ENCODE data around the gene SCARF2. TPM values are rescaled to one million over a fixed set of nuclear protein-coding genes. Genes with fewer than 3 reads are reported as not detected.

Gene SCARF2, protein sequence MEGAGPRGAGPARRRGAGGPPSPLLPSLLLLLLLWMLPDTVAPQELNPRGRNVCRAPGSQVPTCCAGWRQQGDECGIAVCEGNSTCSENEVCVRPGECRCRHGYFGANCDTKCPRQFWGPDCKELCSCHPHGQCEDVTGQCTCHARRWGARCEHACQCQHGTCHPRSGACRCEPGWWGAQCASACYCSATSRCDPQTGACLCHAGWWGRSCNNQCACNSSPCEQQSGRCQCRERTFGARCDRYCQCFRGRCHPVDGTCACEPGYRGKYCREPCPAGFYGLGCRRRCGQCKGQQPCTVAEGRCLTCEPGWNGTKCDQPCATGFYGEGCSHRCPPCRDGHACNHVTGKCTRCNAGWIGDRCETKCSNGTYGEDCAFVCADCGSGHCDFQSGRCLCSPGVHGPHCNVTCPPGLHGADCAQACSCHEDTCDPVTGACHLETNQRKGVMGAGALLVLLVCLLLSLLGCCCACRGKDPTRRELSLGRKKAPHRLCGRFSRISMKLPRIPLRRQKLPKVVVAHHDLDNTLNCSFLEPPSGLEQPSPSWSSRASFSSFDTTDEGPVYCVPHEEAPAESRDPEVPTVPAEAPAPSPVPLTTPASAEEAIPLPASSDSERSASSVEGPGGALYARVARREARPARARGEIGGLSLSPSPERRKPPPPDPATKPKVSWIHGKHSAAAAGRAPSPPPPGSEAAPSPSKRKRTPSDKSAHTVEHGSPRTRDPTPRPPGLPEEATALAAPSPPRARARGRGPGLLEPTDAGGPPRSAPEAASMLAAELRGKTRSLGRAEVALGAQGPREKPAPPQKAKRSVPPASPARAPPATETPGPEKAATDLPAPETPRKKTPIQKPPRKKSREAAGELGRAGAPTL
- total RNA-seq: 1 to 10 TPM; 1.7 to 2.0 TPM
- polyA plus RNA-seq: 1 to 10 TPM in 1 of 2 donors, under 1 TPM in 1; 0.15 to 1.7 TPM

DNA sequence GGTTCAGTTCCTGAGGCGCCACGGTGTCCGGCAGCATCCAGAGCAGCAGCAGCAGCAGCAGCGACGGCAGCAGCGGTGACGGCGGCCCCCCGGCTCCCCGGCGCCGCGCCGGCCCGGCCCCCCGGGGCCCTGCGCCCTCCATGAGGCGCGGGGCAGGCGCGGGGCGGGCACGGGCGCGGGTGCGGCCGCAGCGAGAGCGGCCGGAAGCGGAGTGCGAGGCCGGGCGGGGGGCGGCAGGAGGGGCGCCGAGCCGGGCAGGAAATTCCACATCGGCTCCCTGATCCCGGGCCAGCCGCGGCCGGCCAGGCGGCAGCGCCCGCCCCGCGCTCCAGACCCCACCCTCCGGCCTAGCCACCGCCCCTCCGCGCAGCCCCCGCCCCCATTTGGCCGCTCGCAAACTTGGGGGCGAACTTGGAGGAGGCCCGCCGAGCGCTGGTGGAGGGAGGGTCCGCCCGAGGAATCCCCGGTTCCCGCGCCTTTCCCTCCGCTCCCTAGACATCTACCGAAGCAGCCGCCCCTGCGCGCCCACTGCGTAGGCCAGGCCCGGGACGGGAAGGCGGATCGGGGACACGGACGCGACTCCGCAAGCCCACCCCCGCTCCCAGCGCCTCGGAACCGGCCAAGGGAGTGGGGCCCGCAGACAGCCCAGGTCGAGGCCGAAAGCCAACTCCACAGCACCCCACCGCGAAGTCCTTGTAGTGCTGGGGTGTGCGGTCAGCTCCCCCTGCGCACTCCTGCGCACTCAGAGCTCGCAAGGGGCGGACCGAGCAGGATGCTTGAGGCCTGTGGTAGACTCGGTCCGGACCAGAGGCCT lies at the start of gene SCARF2:
TSS of gene SCARF2 (minus strand) at position 213 of the 814 bp plus-strand sequence. CDS start at position 142, 71 bp downstream.
- TF ChIP-seq RAD21 (IDR thresholded peaks at IDR 0.05): no peak
- no peak for TF ChIP-seq NR2F2 (IDR thresholded peaks at IDR 0.05)
- TF ChIP-seq HNF4G (IDR thresholded peaks at IDR 0.05): no peak
- TF ChIP-seq, protein P1, sequence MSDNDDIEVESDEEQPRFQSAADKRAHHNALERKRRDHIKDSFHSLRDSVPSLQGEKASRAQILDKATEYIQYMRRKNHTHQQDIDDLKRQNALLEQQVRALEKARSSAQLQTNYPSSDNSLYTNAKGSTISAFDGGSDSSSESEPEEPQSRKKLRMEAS (IDR thresholded peaks at IDR 0.05): no peak
- no peak for TF ChIP-seq TAF1 (conservative IDR thresholded peaks at IDR 0.05)
- TF ChIP-seq, protein P2, sequence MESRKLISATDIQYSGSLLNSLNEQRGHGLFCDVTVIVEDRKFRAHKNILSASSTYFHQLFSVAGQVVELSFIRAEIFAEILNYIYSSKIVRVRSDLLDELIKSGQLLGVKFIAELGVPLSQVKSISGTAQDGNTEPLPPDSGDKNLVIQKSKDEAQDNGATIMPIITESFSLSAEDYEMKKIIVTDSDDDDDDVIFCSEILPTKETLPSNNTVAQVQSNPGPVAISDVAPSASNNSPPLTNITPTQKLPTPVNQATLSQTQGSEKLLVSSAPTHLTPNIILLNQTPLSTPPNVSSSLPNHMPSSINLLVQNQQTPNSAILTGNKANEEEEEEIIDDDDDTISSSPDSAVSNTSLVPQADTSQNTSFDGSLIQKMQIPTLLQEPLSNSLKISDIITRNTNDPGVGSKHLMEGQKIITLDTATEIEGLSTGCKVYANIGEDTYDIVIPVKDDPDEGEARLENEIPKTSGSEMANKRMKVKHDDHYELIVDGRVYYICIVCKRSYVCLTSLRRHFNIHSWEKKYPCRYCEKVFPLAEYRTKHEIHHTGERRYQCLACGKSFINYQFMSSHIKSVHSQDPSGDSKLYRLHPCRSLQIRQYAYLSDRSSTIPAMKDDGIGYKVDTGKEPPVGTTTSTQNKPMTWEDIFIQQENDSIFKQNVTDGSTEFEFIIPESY (IDR thresholded peaks at IDR 0.05): no peak
- no peak for TF ChIP-seq HNF4A (conservative IDR thresholded peaks at IDR 0.05)
- TF ChIP-seq FOXA1 (IDR thresholded peaks at IDR 0.05): no peak
- TF ChIP-seq, protein P3, sequence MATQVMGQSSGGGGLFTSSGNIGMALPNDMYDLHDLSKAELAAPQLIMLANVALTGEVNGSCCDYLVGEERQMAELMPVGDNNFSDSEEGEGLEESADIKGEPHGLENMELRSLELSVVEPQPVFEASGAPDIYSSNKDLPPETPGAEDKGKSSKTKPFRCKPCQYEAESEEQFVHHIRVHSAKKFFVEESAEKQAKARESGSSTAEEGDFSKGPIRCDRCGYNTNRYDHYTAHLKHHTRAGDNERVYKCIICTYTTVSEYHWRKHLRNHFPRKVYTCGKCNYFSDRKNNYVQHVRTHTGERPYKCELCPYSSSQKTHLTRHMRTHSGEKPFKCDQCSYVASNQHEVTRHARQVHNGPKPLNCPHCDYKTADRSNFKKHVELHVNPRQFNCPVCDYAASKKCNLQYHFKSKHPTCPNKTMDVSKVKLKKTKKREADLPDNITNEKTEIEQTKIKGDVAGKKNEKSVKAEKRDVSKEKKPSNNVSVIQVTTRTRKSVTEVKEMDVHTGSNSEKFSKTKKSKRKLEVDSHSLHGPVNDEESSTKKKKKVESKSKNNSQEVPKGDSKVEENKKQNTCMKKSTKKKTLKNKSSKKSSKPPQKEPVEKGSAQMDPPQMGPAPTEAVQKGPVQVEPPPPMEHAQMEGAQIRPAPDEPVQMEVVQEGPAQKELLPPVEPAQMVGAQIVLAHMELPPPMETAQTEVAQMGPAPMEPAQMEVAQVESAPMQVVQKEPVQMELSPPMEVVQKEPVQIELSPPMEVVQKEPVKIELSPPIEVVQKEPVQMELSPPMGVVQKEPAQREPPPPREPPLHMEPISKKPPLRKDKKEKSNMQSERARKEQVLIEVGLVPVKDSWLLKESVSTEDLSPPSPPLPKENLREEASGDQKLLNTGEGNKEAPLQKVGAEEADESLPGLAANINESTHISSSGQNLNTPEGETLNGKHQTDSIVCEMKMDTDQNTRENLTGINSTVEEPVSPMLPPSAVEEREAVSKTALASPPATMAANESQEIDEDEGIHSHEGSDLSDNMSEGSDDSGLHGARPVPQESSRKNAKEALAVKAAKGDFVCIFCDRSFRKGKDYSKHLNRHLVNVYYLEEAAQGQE (IDR thresholded peaks at IDR 0.05): no peak
- no peak for TF ChIP-seq EGR1 (IDR thresholded peaks at IDR 0.05; ENCODE audit: low read depth in 2 of 2)
- no peak for TF ChIP-seq RXRA (IDR thresholded peaks at IDR 0.05)
- no peak for TF ChIP-seq YY1 (IDR thresholded peaks at IDR 0.05)
- Histone ChIP-seq H3K36me3 (ENCODE audit: control insufficient read depth in 4 of 4, insufficient read depth in 3 of 4, low read depth in 1 of 4, low read length in 3 of 4) (peaks cover 0 to 11% (median 4%) of the 10 kb centered on the region in 4 donors), H3K27me3 (ENCODE audit: control insufficient read depth in 4 of 4, insufficient read depth in 4 of 4, low read length in 3 of 4) (no peaks in the 10 kb centered on the region), H3K4me3 (ENCODE audit: low read depth in 1 of 3, low read length in 3 of 3) (peak within 1 kb of the TSS in 2 of 3 donors; percentile 36 to 51), H3K9me3 (ENCODE audit: control insufficient read depth in 4 of 4, low read length in 3 of 4) (no peaks in the 10 kb centered on the region), H3K4me1 (ENCODE audit: control insufficient read depth in 4 of 4, insufficient read depth in 4 of 4, low read length in 3 of 4) (peaks cover 2 to 25% (median 13%) of the 10 kb centered on the region in 4 donors), H3K27ac (ENCODE audit: low read depth in 1 of 2, low read length in 2 of 2) (peak within 1 kb of the TSS; percentile 38 to 68), H3K9ac (ENCODE audit: low read depth in 1 of 2, low read length in 2 of 2) (no peak within 1 kb of the TSS)
- DNase-seq (ENCODE audit: low spot score): no peak
- 5% methylated on average over 95 of the region's 95 CpGs for WGBS

DNA sequence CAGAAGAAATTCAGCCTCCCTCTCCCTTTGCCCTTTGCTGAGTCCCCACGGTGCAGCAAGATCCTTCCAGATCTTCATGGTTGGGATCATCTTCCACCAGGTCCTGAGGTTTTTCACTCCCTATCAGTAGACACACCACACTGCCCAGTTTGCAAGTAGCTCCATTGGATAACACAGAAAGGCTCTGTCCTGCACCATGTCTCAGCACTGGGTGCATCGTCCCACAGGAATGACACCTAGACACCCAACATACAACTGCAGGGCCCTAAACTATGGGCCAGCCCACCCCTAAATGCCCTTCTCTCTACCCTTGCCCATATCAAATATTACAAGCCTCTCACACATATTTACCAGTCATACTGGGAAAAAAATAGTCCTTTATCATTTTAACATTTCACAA lies 48.6 kb upstream of the SCARF2 start:
- Histone ChIP-seq H3K4me3 (ENCODE audit: low read depth in 1 of 3, low read length in 3 of 3) (no peak overlapping the region), H3K27ac (ENCODE audit: low read depth in 1 of 2, low read length in 2 of 2) (no peak overlapping the region), H3K9me3 (ENCODE audit: control insufficient read depth in 4 of 4, low read length in 3 of 4) (no peaks in the 10 kb centered on the region), H3K4me1 (ENCODE audit: control insufficient read depth in 4 of 4, insufficient read depth in 4 of 4, low read length in 3 of 4) (no peaks in the 10 kb centered on the region), H3K27me3 (ENCODE audit: control insufficient read depth in 4 of 4, insufficient read depth in 4 of 4, low read length in 3 of 4) (no peaks in the 10 kb centered on the region), H3K9ac (ENCODE audit: low read depth in 1 of 2, low read length in 2 of 2) (no peak overlapping the region), H3K36me3 (ENCODE audit: control insufficient read depth in 4 of 4, insufficient read depth in 3 of 4, low read depth in 1 of 4, low read length in 3 of 4) (peaks cover 0 to 3% (median 1%) of the 10 kb centered on the region in 4 donors)
- 99% methylated on average over 2 of the region's 2 CpGs for WGBS
- no peak for DNase-seq (ENCODE audit: low spot score)
- no peak for TF ChIP-seq NR2F2 (IDR thresholded peaks at IDR 0.05)
- TF ChIP-seq RAD21 (IDR thresholded peaks at IDR 0.05): no peak
- TF ChIP-seq GABPA (IDR thresholded peaks at IDR 0.05 in 1 of 2, conservative IDR thresholded peaks at IDR 0.05 in 1 of 2): no peak
- no peak for TF ChIP-seq EGR1 (IDR thresholded peaks at IDR 0.05; ENCODE audit: low read depth in 2 of 2)
- no peak for TF ChIP-seq FOXA2 (IDR thresholded peaks at IDR 0.05)
- TF ChIP-seq, protein P2 (IDR thresholded peaks at IDR 0.05): no peak
- no peak for TF ChIP-seq TAF1 (conservative IDR thresholded peaks at IDR 0.05)
- TF ChIP-seq, protein P1 (IDR thresholded peaks at IDR 0.05): no peak
- no peak for TF ChIP-seq FOXA1 (IDR thresholded peaks at IDR 0.05)
- TF ChIP-seq HNF4G (IDR thresholded peaks at IDR 0.05): no peak
- TF ChIP-seq YY1 (IDR thresholded peaks at IDR 0.05): no peak
- TF ChIP-seq RXRA (IDR thresholded peaks at IDR 0.05): no peak
- no peak for TF ChIP-seq JUND (IDR thresholded peaks at IDR 0.05)
- TF ChIP-seq HNF4A (conservative IDR thresholded peaks at IDR 0.05): no peak
- TF ChIP-seq, protein P4, sequence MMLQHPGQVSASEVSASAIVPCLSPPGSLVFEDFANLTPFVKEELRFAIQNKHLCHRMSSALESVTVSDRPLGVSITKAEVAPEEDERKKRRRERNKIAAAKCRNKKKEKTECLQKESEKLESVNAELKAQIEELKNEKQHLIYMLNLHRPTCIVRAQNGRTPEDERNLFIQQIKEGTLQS (IDR thresholded peaks at IDR 0.05): no peak
